OCI-LY1 (cell line): ENCODE data around the gene APLP2.

Experiments
- H2AFZ ChIP-seq: fragments of 200-600 bp; sonication (generic), shearing (Covaris generic); 2 replicates; pipeline ENCODE4 v1.6.0; 2014; ENCODE audit warnings: antibody characterized with exemption, mild to moderate bottlenecking, low read length
- H3F3A ChIP-seq: fragments of 200-600 bp; sonication (generic), shearing (Covaris generic); 2 replicates; pipeline ENCODE4 v1.6.0; 2014; ENCODE audit warnings: mild to moderate bottlenecking, antibody characterized with exemption, low read length, moderate library complexity; ENCODE audit not compliant: insufficient read depth
- H3K27ac ChIP-seq: fragments of 200-600 bp; sonication (generic); 2 replicates; pipeline ENCODE4 v1.5.1; 2014; ENCODE audit warnings: low read length, mixed run types, mild to moderate bottlenecking, low read depth; ENCODE audit not compliant: poor library complexity, severe bottlenecking
- H3K27me3 ChIP-seq: fragments of 200-600 bp; sonication (generic); 2 replicates; pipeline ENCODE4 v1.6.0; 2014; ENCODE audit warnings: antibody characterized with exemption, mild to moderate bottlenecking, low read length, moderate library complexity; ENCODE audit not compliant: insufficient read depth
- H3K36me3 ChIP-seq: fragments of 200-600 bp; sonication (generic); 2 replicates; pipeline ENCODE4 v1.6.1; 2014; ENCODE audit warnings: mild to moderate bottlenecking, antibody characterized with exemption, low read length, moderate library complexity, mixed read lengths; ENCODE audit not compliant: insufficient read depth
- H3K4me1 ChIP-seq: fragments of 200-600 bp; sonication (generic); 2 replicates; pipeline ENCODE4 v1.5.1; 2014; ENCODE audit warnings: mild to moderate bottlenecking, low read length, moderate library complexity; ENCODE audit not compliant: insufficient read depth, severe bottlenecking
- H3K4me2 ChIP-seq: fragments of 200-600 bp; sonication (generic), shearing (Covaris generic); 2 replicates; pipeline ENCODE4 v1.6.1; 2014; ENCODE audit warnings: low read length
- H3K4me3 ChIP-seq: fragments of 200-600 bp; sonication (generic); 2 replicates; pipeline ENCODE4 v1.5.1; 2014; ENCODE audit warnings: low read length, low read depth, mild to moderate bottlenecking, mixed read lengths; ENCODE audit not compliant: poor library complexity, severe bottlenecking
- H3K79me2 ChIP-seq: fragments of 200-600 bp; shearing (Covaris generic); 2 replicates; pipeline ENCODE4 v1.6.1; 2016; ENCODE audit warnings: mixed run types, low read length, mixed read lengths; ENCODE audit not compliant: insufficient read depth
- H3K9ac ChIP-seq: fragments of 200-600 bp; sonication (generic), shearing (Covaris generic); 2 replicates; pipeline ENCODE4 v1.6.1; 2014; ENCODE audit warnings: mild to moderate bottlenecking, low read length, mixed read lengths
- H3K9me2 ChIP-seq: fragments of 200-600 bp; sonication (generic), shearing (Covaris generic); 2 replicates; pipeline ENCODE4 v1.6.1; 2014; ENCODE audit warnings: low read depth, mild to moderate bottlenecking, low read length, mixed read lengths
- H3K9me3 ChIP-seq: fragments of 200-600 bp; shearing (Covaris generic); 2 replicates; pipeline ENCODE4 v1.6.1; 2014; ENCODE audit warnings: low read length, mixed read lengths
- H4K20me1 ChIP-seq: fragments of 200-600 bp; sonication (generic), shearing (Covaris generic); 2 replicates; pipeline ENCODE4 v1.6.0; 2016; ENCODE audit warnings: mild to moderate bottlenecking, low read length; ENCODE audit not compliant: insufficient read depth
- EZH2 ChIP-seq: fragments of 200-600 bp; sonication (generic), shearing (Covaris generic); IDR thresholded peaks from 2 replicates; pipeline ENCODE4 v1.8.0; 2017; ENCODE audit warnings: borderline replicate concordance, mixed run types, mild to moderate bottlenecking, antibody characterized with exemption, low read length, moderate library complexity, mixed read lengths
- TF ChIP-seq, protein P1 (sequence below): fragments of 200-600 bp; sonication (generic), shearing (Covaris generic); IDR thresholded peaks from 2 replicates; pipeline ENCODE4 v1.5.1; 2017; ENCODE audit warnings: mild to moderate bottlenecking, antibody characterized with exemption, low read length, moderate library complexity, mixed read lengths

APLP2 gene

DNA sequence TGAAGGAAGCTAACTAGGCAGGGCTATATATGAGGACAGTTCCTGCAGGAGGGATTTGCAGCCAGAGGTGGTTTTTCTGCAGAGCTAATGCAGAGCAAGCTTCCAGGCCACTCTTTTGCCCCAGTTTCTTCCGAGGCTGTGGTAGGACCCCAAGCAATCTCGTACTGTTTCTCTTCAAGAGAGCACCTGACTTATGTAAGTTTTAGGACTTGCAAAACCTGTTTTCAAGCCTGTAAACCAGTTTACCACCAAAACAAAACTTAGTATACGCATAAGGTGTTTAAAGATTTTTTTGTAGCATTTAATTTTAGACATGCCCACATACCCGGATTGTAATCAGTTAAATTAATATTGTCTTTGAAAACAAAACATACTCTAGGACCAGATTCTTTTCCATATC, 7.7 kb upstream of the APLP2 start:
- Histone ChIP-seq H3K9me2 (no peaks in the 10 kb centered on the region), H3K9ac (no peak overlapping the region), H3K27ac (no peak overlapping the region), H3K27me3 (no peaks in the 10 kb centered on the region), H3K4me3 (no peak overlapping the region), H3K4me2 (no peak overlapping the region), H3K9me3 (no peaks in the 10 kb centered on the region), H2AFZ (no peak overlapping the region), H3K79me2 (no peaks in the 10 kb centered on the region), H3K4me1 (no peaks in the 10 kb centered on the region), H3K36me3 (no peaks in the 10 kb centered on the region; the same call in 1 of the 2 replicates), H3F3A (no peaks in the 10 kb centered on the region), H4K20me1 (no peaks in the 10 kb centered on the region)
- no peak for TF ChIP-seq EZH2
- TF ChIP-seq, protein P1, sequence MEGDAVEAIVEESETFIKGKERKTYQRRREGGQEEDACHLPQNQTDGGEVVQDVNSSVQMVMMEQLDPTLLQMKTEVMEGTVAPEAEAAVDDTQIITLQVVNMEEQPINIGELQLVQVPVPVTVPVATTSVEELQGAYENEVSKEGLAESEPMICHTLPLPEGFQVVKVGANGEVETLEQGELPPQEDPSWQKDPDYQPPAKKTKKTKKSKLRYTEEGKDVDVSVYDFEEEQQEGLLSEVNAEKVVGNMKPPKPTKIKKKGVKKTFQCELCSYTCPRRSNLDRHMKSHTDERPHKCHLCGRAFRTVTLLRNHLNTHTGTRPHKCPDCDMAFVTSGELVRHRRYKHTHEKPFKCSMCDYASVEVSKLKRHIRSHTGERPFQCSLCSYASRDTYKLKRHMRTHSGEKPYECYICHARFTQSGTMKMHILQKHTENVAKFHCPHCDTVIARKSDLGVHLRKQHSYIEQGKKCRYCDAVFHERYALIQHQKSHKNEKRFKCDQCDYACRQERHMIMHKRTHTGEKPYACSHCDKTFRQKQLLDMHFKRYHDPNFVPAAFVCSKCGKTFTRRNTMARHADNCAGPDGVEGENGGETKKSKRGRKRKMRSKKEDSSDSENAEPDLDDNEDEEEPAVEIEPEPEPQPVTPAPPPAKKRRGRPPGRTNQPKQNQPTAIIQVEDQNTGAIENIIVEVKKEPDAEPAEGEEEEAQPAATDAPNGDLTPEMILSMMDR, result no peak

DNA sequence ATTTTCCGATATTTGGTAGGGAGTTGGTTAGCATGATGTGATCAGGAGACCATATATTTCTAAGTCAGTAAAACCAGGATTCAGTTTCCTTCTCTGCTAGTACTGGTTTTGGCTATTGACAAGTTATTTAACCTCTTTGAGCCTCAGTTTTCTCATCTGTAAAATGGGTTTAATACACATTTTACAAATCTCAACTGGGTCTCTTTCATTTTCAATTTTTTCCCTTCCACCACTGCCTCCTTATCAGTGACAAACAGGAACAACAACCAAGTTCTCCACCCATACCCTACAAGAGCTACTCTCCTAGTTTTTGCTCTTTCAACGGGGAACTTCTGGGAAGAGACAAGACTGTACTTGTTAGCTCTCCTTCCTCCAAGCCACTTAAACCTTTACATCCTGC, 6.2 kb upstream of the APLP2 start:
- H3K27me3 ChIP-seq, result no peaks in the 10 kb centered on the region
- H4K20me1 ChIP-seq, result no peaks in the 10 kb centered on the region
- no peaks in the 10 kb centered on the region; the same call in 1 of the 2 replicates for H3K36me3 ChIP-seq
- no peaks in the 10 kb centered on the region for H3K4me1 ChIP-seq
- no peaks in the 10 kb centered on the region for H3K79me2 ChIP-seq
- no peak overlapping the region for H3K9ac ChIP-seq
- no peak overlapping the region for H3K27ac ChIP-seq
- no peaks in the 10 kb centered on the region for H3K9me3 ChIP-seq
- TF ChIP-seq, protein P1, result no peak
- TF ChIP-seq EZH2, result no peak
- H3K4me2 ChIP-seq, result no peak overlapping the region
- H3K4me3 ChIP-seq, result no peak overlapping the region
- H3F3A ChIP-seq, result no peaks in the 10 kb centered on the region
- H3K9me2 ChIP-seq, result no peaks in the 10 kb centered on the region
- H2AFZ ChIP-seq, result no peak overlapping the region

DNA sequence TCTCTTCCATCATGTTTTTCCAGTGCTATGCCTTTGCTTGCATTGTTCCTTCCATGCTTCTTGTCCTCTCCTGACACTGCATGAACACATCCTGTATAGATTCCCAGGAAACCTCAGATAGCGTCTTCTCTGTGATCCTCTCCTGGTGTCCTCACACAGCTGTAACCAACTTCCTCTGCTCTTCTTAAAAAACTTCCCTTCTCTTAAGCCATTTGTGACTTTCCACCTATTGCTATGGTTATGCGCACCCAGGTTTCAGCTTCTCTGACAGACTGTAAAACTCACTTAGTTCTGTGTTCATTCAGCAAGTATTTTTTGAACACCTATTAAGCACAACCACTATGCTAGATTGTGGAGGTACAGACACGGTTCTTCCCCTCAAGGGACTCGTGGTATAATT, 5.1 kb upstream of the APLP2 start:
- Histone ChIP-seq H3K9me3 (no peaks in the 10 kb centered on the region), H3K4me3 (no peak overlapping the region)

More for the DNA sequence above, 5.1 kb upstream of the APLP2 start:
- Histone ChIP-seq H3K79me2 (no peaks in the 10 kb centered on the region), H3K36me3 (no peaks in the 10 kb centered on the region; the same call in 1 of the 2 replicates), H3F3A (no peaks in the 10 kb centered on the region), H3K27me3 (no peaks in the 10 kb centered on the region), H3K27ac (no peak overlapping the region), H3K4me1 (peaks cover 6% of the 10 kb centered on the region), H2AFZ (no peak overlapping the region), H3K9me2 (no peaks in the 10 kb centered on the region), H3K9ac (no peak overlapping the region), H4K20me1 (no peaks in the 10 kb centered on the region), H3K4me2 (no peak overlapping the region)
- TF ChIP-seq EZH2, result no peak
- TF ChIP-seq, protein P1, result no peak
